AG04450 (cell line): ENCODE measurements around the gene ITPR1. TPM values are rescaled to one million over a fixed set of nuclear protein-coding genes. Genes with fewer than 3 reads are reported as not detected.

Source experiments
- CTCF ChIA-PET: fragments of 300-600, 350-600 bp; formaldehyde crosslinking; extraction: SDS; loops from one replicate; lab custom pipeline; 2022; ENCODE audit warnings: antibody characterized with exemption, inconsistent platforms; lab: Charles Lee
- POLR2A ChIA-PET: fragments of 350-600 bp; formaldehyde crosslinking; extraction: SDS; loops from one replicate; lab custom pipeline; 2021; ENCODE audit warnings: antibody characterized with exemption, inconsistent platforms; lab: Yijun Ruan, JAX
- DNase-seq: peaks from one replicate; pipeline ENCODE4 v3.0.0-alpha.2; 2011; ENCODE audit warnings: low read depth, low spot score
- H3K27ac ChIP-seq: one replicate; pipeline ENCODE4 v1.5.1; 2012; ENCODE audit warnings: low read depth, low read length, control low read depth
- H3K27me3 ChIP-seq: one replicate; pipeline ENCODE4 v1.6.0; 2012; ENCODE audit warnings: low read length; ENCODE audit not compliant: control insufficient read depth, insufficient read depth
- H3K4me3 ChIP-seq: 2 replicates; pipeline ENCODE4 v1.5.1; 2011; ENCODE audit warnings: mild to moderate bottlenecking, low read depth, low read length, control low read depth
- H3K9me3 ChIP-seq: 2 replicates; pipeline ENCODE4 v1.5.1; 2012; ENCODE audit warnings: low read length; ENCODE audit not compliant: control insufficient read depth, insufficient read depth
- CTCF ChIP-seq: IDR thresholded peaks from 2 replicates; pipeline ENCODE4 v1.5.1; 2011; ENCODE audit warnings: low read depth, low read length, control low read depth, inconsistent platforms
- polyA plus RNA-seq: library from polyadenylated mRNA; depleted of rRNA; stranded (reverse); fragments of >200 nt; gene quantifications from 2 replicates; pipeline ENCODE4 v1.2.3, GENCODE V29; 2011

Gene ITPR1
- polyA plus RNA-seq, 1 experiment: 7.4 TPM

- ChIA-PET POLR2A (no interaction called here), CTCF (interaction anchor here (0.5 to 0.7 kb wide), 2 partner anchors 12 to 137 kb away, joined by 3 to 9 read pairs; no protein-coding TSS in a partner anchor)
- TF ChIP-seq CTCF: no peak
- Histone ChIP-seq H3K9me3 (no peaks in the 10 kb centered on the region), H3K4me3 (no peak overlapping the region), H3K27ac (no peak overlapping the region), H3K27me3 (peaks cover 2% of the 10 kb centered on the region)
- DNase-seq: no peak
Measured at GRCh38 chr3:4732925-4733324, 239.8 kb downstream of the ITPR1 start.

DNA sequence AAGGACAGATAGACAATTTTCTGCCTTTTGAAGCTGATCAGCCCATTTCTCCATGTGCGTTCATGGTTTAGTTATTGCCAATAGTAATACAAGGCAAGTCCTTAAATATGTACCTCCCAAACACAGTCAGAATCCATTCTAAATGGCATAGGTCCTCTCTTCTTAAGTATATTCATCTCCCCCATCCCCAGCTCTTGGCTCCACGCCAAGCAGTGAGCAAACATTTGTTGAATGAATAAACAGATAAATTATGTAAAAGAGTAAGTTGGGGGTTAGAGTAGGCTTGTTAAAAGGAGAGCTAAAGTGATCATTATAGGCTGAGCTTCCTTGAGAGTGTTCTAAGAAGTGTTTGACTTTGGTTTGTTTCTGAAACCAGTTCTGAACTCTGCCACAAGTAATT is 241.3 kb downstream of the ITPR1 start:
- no peak overlapping the region for H3K27ac ChIP-seq
- H3K27me3 ChIP-seq: peaks cover 2% of the 10 kb centered on the region
- POLR2A ChIA-PET: no interaction called here
- DNase-seq: no peak
- no peak for TF ChIP-seq CTCF
- H3K4me3 ChIP-seq: no peak overlapping the region
- CTCF ChIA-PET: interaction anchor here (0.5 to 1.7 kb wide), 3 partner anchors 23 to 323 kb away, joined by 3 to 8 read pairs (median 3); no protein-coding TSS in a partner anchor
- H3K9me3 ChIP-seq: no peaks in the 10 kb centered on the region

- no peak for TF ChIP-seq CTCF
- POLR2A ChIA-PET: interaction anchor here (0.6 kb wide), 1 partner anchor 12 kb away, joined by 3 read pairs; no protein-coding TSS in a partner anchor
Measured at GRCh38 chr3:4735243-4735642, 242.1 kb downstream of the ITPR1 start.

GRCh38 chr3:4736284-4736861 is 243.2 kb downstream of the ITPR1 start:
- Histone ChIP-seq H3K27ac (no peak overlapping the region), H3K9me3 (no peaks in the 10 kb centered on the region), H3K4me3 (no peak overlapping the region), H3K27me3 (peaks cover 2% of the 10 kb centered on the region)
- ChIA-PET POLR2A (no interaction called here), CTCF (no interaction called here)
- TF ChIP-seq CTCF: no peak
- no peak for DNase-seq

More at GRCh38 chr3:4735243-4735642, 242.1 kb downstream of the ITPR1 start:
- H3K27ac ChIP-seq: no peak overlapping the region
- no peak overlapping the region for H3K4me3 ChIP-seq
- CTCF ChIA-PET: interaction anchor here (1.7 kb wide), 1 partner anchor 24 kb away, joined by 8 read pairs; no protein-coding TSS in a partner anchor
- H3K9me3 ChIP-seq: no peaks in the 10 kb centered on the region
- peaks cover 2% of the 10 kb centered on the region for H3K27me3 ChIP-seq
- no peak for DNase-seq

DNA sequence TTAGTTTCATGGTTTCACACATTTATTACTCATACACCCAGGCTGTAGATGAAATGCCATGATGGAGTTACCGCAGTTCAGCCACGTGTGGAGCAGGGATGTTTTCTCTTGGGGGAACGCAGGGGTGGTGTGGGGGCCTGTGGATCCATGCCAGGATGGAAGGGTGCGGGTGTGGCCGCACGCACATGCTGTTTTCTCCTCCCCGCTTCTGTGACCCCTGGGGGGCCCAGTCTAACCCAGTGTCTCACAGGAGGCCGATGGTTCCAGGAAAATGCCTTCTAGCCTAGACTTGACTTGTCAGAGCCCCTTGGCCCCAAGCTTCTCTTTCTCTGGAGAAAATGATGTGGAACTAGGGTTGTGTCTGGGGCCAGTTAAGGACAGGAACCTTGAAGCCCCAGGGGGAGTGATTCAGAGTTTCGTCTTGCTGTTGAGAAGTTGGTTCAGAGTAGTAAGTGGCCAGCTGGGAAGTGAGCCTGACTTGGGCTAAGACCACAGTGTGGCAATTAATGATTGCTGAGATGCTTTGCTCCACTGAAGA is 245.7 kb downstream of the ITPR1 start:
- no peak for DNase-seq
- no peak for TF ChIP-seq CTCF
- ChIA-PET POLR2A (no interaction called here), CTCF (interaction anchor here (1.7 kb wide), 1 partner anchor 27 kb away, joined by 6 read pairs; no protein-coding TSS in a partner anchor)
- Histone ChIP-seq H3K4me3 (no peak overlapping the region), H3K27ac (no peak overlapping the region), H3K27me3 (peaks cover 2% of the 10 kb centered on the region), H3K9me3 (no peaks in the 10 kb centered on the region)
